CD4-positive, alpha-beta T cell treated with Interleukin-15 for 1 hour (primary cell): ENCODE results near the gene SPATA25.
"Not testable (repeated sequence)": the region's sequence is repeated elsewhere in the genome, so short reads cannot be mapped to it uniquely, and the experiment has no call there.

Experiments
- DNase-seq: peaks from one replicate; pipeline ENCODE4 v3.0.0-alpha.2; 2020

The SPATA25 gene

DNA sequence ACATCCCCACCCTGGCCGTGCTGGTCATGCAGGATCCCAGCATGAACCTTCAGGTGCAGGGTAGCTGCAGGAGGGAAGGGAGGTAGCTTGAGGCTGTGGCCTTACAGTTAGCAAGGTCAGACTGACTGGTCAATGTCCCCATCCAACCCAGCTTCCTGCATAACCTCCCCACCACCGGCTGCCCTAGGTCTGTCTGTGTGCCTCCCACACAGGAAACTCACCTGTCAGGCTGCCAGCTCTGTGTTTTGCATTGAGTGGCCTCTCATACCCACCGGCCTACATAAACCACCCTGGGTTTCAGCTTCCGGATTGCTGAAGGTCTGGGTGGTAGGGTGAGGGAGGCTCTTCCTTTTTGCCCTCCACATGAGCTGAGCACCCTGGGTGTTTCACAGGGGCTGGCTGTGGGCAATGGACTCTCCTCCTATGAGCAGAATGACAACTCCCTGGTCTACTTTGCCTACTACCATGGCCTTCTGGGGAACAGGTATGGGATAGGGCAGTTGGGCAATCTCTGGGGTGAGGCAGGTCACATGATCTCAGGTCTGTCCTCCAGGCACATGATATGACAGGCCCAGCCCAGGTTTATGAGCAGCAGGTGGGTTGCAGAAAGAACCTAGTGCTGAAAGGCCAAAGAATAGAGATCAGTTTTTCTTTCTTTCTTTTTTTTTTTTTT lies 5.5 kb upstream of the SPATA25 start:
- no peak for DNase-seq

DNA sequence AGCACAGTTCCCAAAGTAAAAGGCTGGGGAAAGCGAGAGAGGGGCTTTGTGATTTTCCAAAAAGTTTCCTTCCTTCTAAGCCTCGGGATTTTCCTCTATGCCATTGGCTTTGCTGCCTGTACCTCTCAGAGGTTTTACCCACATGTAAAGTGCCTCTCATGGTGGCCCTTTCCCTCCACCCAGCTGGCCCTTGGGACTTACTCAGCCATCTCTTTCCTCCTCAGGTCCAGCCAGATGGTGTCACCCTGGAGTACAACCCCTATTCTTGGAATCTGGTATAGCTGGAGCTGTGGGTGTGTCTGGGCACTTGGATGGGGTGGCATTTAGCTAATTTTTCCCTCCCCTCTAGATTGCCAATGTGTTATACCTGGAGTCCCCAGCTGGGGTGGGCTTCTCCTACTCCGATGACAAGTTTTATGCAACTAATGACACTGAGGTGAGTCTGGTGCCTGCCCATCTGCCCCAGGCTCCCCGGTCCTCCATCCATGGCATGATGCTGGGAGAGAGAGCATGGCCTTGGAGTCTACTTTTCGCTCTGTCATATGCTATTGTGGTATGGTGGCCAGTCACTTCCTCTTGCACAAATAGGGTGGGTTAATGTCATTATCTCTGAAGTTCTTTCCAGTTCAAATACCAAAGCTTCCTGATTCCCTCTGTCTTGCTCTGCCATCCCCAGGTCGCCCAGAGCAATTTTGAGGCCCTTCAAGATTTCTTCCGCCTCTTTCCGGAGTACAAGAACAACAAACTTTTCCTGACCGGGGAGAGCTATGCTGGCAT lies 4.8 kb upstream of the SPATA25 start:
- no peak for DNase-seq

DNA sequence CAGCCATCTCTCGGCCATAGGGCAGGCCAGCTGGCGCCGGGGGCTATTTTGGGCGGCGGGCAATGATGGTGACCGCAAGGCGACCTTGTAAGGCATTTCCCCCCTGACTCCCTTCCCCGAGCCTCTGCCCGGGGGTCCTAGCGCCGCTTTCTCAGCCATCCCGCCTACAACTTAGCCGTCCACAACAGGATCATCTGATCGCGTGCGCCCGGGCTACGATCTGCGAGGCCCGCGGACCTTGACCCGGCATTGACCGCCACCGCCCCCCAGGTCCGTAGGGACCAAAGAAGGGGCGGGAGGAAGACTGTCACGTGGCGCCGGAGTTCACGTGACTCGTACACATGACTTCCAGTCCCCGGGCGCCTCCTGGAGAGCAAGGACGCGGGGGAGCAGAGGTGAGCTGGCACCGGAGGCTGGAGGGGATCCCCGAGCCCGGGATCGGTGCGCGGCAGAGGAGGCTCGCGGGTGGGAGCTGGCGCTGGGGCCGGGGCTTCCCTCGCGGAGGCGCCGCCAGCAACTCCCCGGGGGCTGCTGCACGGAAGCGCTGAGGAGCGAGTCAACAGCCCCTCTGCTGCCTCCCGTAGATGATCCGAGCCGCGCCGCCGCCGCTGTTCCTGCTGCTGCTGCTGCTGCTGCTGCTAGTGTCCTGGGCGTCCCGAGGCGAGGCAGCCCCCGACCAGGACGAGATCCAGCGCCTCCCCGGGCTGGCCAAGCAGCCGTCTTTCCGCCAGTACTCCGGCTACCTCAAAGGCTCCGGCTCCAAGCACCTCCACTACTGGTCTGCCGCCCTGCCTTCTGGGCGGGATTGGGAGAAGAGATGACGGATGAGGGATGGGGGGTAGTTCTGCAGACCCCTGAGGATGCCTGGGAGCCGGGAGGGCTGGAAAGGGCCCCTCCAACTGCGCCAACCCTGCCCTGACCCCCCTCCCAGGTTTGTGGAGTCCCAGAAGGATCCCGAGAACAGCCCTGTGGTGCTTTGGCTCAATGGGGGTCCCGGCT lies 3.9 kb upstream of the SPATA25 start, which contains the start of the genes CTSA and NEURL2:
Gene CTSA (plus strand): TSS at position 351 of the 999 bp plus-strand sequence. CDS start 234 bp downstream, at position 585.
Gene NEURL2 (minus strand): TSS at position 224 of the 999 bp plus-strand sequence. CDS start 217 bp downstream, at position 7.
- DNase-seq, result peak; percentile 81

GRCh38 chr20:45890077-45890984 lies 2.9 kb upstream of the SPATA25 start:
- DNase-seq, result peak; percentile 61

- DNase-seq, result no peak
Observed at GRCh38 chr20:45888681-45889080, 1.3 kb upstream of the SPATA25 start.

- no peak for DNase-seq
Observed at GRCh38 chr20:45886590-45887345, 654 bp downstream of the SPATA25 start.

DNA sequence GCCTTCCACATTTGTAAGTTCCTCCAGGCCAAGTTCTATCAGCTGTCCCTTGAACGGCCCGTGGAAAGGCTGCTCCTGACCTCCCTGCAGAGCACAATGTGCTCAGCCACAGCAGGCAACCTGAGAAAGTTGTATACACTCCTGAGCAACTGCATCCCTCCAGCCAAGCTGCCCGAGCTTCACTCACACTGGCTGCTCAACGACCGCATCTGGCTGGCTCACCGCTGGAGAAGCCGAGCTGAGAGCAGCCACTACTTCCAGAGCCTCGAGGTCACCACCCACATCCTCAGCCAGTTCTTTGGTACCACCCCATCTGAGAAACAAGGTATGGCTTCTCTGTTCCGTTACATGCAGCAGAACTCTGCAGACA lies 4.3 kb downstream of the SPATA25 start:
- no peak for DNase-seq

DNA sequence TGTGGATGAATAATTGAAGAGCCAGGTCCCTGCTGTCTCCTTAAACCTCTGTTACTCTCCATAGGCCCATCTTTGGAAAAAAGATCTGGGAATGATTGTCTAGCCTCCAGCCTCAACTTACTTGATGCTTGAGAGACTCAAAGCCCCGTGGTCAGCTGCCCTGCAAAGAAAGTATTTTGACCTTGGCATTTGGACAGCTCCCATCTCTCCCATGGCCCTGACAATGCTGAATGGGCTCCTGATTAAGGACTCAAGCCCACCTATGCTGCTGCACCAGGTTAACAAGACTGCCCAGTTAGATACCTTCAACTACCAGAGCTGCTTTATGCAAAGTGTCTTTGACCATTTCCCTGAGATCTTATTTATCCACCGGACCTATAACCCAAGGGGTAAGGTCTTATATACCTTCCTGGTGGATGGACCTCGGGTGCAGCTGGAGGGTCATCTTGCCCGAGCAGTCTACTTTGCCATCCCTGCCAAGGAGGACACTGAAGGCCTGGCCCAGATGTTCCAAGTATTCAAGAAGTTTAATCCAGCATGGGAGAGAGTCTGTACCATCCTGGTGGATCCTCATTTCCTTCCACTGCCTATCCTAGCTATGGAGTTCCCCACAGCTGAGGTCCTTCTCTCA lies 4.8 kb downstream of the SPATA25 start:
- DNase-seq, result no peak

- peak; percentile 98 for DNase-seq
Observed at GRCh38 chr20:45880988-45881788, 6.2 kb downstream of the SPATA25 start, which contains the start of gene ZSWIM1. Gene ZSWIM1 (plus strand): TSS chr20:45881227. CDS start chr20:45882593, 1,366 bp downstream.

DNA sequence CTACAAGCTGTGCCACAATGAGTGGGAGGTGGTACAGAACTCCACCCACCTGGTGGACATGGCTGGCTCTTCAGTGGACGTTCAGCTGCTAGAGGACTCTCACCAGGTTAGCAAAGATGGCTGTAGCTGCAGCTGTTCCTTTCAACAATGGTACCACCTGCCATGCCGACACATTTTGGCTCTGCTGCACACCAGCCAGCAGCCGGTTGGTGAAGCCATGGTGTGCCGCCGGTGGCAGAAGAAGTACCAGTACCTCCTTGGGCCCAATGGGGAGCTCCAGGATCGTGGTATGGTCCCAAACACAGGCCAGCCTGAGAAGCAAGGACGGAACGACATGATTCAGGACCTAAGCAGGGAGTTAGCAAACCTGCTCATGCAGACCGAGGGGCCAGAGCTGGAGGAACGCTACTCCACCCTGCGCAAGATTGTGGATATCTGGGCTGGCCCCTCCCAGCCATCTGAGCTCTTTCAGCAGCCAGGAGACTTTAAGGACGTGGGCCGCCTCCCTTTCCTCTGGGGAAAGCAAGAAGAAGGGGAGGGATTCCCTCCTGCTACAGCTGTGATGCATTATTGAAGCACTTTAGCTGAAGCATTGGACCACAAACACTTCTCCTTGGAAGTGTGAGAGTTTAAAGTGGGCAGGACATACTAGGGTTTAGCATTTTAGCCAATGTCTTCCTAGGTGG lies 9.2 kb downstream of the SPATA25 start:
- no peak for DNase-seq

DNA sequence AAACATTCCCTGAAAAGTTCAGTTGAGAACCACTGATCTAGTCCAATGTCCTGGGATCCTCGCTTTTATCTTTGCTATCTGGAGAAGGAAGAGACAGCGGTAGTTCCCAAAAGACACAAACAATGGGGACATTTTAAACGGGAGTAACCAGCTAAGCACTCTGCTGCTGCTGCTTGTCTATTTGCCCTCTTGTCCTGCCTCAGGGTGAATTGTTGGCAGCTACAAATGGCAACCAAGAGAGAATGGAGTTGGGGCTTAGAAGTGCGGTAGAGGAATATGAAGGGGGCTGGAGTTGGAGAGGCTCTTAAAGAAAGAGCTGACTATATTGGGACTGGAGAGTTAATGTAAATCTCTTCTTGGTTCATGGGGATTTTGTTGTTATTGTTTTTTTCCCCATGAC lies 12.8 kb downstream of the SPATA25 start:
- no peak for DNase-seq

GRCh38 chr20:45874104-45874481 lies 13.3 kb downstream of the SPATA25 start:
- not testable (repeated sequence) for DNase-seq

DNA sequence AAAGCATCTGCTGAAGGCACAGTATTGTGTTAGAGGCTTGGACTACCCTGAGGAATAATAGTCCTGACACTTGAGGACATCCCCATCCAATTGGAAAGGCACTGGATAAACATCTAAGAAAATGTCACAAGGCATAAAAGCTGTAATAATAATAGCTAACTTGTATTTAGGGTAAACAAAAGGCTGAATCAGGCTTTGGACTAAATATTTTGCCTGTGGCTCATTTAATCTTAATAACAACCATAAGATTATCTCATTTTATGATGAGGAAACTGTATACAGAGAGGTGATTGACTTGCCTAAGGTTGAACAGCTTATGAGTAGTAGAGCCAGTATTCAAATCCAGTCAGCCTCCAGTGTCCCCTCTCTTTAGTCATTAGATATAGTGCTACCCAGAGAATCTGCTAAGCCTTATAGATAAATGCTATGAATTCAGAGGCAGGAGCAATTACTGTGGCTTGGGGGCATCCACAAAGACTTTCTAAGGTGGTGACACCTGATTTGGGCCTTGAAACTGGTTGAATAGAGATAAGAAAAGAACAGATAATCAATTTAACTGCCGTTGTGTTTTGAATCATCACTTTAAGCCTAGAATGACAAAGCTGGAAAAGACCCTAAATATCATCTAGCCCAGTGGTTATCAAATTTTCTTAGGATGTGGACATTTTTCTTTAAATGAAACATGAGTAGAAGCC lies 13.9 kb downstream of the SPATA25 start:
- DNase-seq, result no peak

GRCh38 chr20:45872626-45873025 lies 14.8 kb downstream of the SPATA25 start:
- DNase-seq, result no peak

GRCh38 chr20:45867819-45868176 lies 19.6 kb downstream of the SPATA25 start:
- DNase-seq, result no peak

- no peak for DNase-seq
Observed at GRCh38 chr20:45867136-45867818, 20.1 kb downstream of the SPATA25 start.

- no peak for DNase-seq
Observed at GRCh38 chr20:45866454-45866853, 21.0 kb downstream of the SPATA25 start.
